ENCODE measurements around the gene NCF2. TPM values are rescaled to one million over a fixed set of nuclear protein-coding genes. Genes with fewer than 3 reads are reported as not detected.

The NCF2 gene
- total RNA-seq, 8 experiments from 2014 or later = 0.27 to 24.8 (median 0.77) TPM

GRCh38 chr1:183609313-183609712 lies 19.1 kb upstream of the NCF2 start:
- in situ Hi-C loops (cut with MboI; ENCODE audit: low pct_unique_long_range_greater_than_20kb in 2 of 9, low sequenced_read_pairs in 9 of 9, unreplicated experiment in 9 of 9) = loop anchor here in 1 of 9 experiments (25.0 kb wide), 1 partner anchor 322 kb away; no protein-coding TSS in a partner anchor
- no peak overlapping the region for H3K4me3 ChIP-seq
- no peak overlapping the region for H3K27ac ChIP-seq
- H3K4me1 ChIP-seq (replicated peaks in 1 of 2) = no peaks in the 10 kb centered on the region
- ATAC-seq (replicated peaks in 6 of 8) = peak; percentile 72 to 95 (median 85)
- 0 to 100% (median 63%) methylated on average over 2 to 5 of the region's 5 CpGs; no CpG with 5 or more reads in 1 of the 10 experiments for WGBS, 10 experiments

GRCh38 chr1:183607322-183607980 lies 17.2 kb upstream of the NCF2 start:
- in situ Hi-C loops (cut with MboI; ENCODE audit: low pct_unique_long_range_greater_than_20kb in 2 of 9, low sequenced_read_pairs in 9 of 9, unreplicated experiment in 9 of 9) = loop anchor here in 1 of 9 experiments (25.0 kb wide), 1 partner anchor 320 kb away; no protein-coding TSS in a partner anchor
- H3K4me3 ChIP-seq = no peak overlapping the region
- WGBS, 10 experiments = 57 to 100% (median 94%) methylated on average over 2 of the region's 2 CpGs; no CpG with 5 or more reads in 2 of the 10 experiments
- H3K27ac ChIP-seq = no peak overlapping the region
- ATAC-seq (replicated peaks in 6 of 8) = no peak
- no peaks in the 10 kb centered on the region for H3K4me1 ChIP-seq (replicated peaks in 1 of 2)

GRCh38 chr1:183605904-183606303 lies 15.6 kb upstream of the NCF2 start:
- Histone ChIP-seq H3K4me1 (replicated peaks in 1 of 2) (no peaks in the 10 kb centered on the region), H3K4me3 (no peak overlapping the region), H3K27ac (no peak overlapping the region)
- in situ Hi-C loops (cut with MboI; ENCODE audit: low pct_unique_long_range_greater_than_20kb in 2 of 9, low sequenced_read_pairs in 9 of 9, unreplicated experiment in 9 of 9) = loop anchor here in 1 of 9 experiments (25.0 kb wide), 1 partner anchor 319 kb away; no protein-coding TSS in a partner anchor
- 87 to 100% (median 95%) methylated on average over 1 to 2 of the region's 2 CpGs; no CpG with 5 or more reads in 5 of the 10 experiments for WGBS, 10 experiments
- ATAC-seq (replicated peaks in 6 of 8) = no peak

- no peak overlapping the region for H3K4me3 ChIP-seq
- 70 to 100% (median 93%) methylated on average over 2 to 5 of the region's 8 CpGs; no CpG with 5 or more reads in 3 of the 10 experiments for WGBS, 10 experiments
- in situ Hi-C loops (cut with MboI; ENCODE audit: low pct_unique_long_range_greater_than_20kb in 2 of 9, low sequenced_read_pairs in 9 of 9, unreplicated experiment in 9 of 9) = loop anchor here in 1 of 9 experiments (25.0 kb wide), 1 partner anchor 318 kb away; no protein-coding TSS in a partner anchor
- ATAC-seq (replicated peaks in 6 of 8) = no peak
- H3K27ac ChIP-seq = no peak overlapping the region
- H3K4me1 ChIP-seq (replicated peaks in 1 of 2) = no peaks in the 10 kb centered on the region
Observed at GRCh38 chr1:183604815-183605214, 14.6 kb upstream of the NCF2 start.

GRCh38 chr1:183604038-183604808 lies 14.0 kb upstream of the NCF2 start:
- no peak overlapping the region for H3K4me3 ChIP-seq
- 17 to 100% (median 75%) methylated on average over 1 to 10 of the region's 10 CpGs; no CpG with 5 or more reads in 2 of the 10 experiments for WGBS, 10 experiments
- no peak overlapping the region for H3K27ac ChIP-seq
- in situ Hi-C loops (cut with MboI; ENCODE audit: low pct_unique_long_range_greater_than_20kb in 2 of 9, low sequenced_read_pairs in 9 of 9, unreplicated experiment in 9 of 9) = loop anchor here in 1 of 9 experiments (25.0 kb wide), 1 partner anchor 317 kb away; no protein-coding TSS in a partner anchor
- ATAC-seq (replicated peaks in 6 of 8) = peak in 3 of 8 experiments; percentile 52 to 86 (median 74)
- H3K4me1 ChIP-seq (replicated peaks in 1 of 2) = no peaks in the 10 kb centered on the region

GRCh38 chr1:183602510-183602909 lies 12.3 kb upstream of the NCF2 start:
- no peak overlapping the region for H3K4me3 ChIP-seq
- no peak for ATAC-seq (replicated peaks in 6 of 8)
- in situ Hi-C loops (cut with MboI; ENCODE audit: low pct_unique_long_range_greater_than_20kb in 2 of 9, low sequenced_read_pairs in 9 of 9, unreplicated experiment in 9 of 9) = loop anchor here in 1 of 9 experiments (25.0 kb wide), 1 partner anchor 315 kb away; no protein-coding TSS in a partner anchor
- no peak overlapping the region for H3K27ac ChIP-seq
- WGBS, 10 experiments = 80 to 100% (median 100%) methylated on average over 1 of the region's 1 CpG; no CpG with 5 or more reads in 5 of the 10 experiments
- H3K4me1 ChIP-seq (replicated peaks in 1 of 2) = no peaks in the 10 kb centered on the region

- Histone ChIP-seq H3K27ac (no peak overlapping the region), H3K4me1 (replicated peaks in 1 of 2) (no peaks in the 10 kb centered on the region), H3K4me3 (no peak overlapping the region)
- no peak for ATAC-seq (replicated peaks in 6 of 8)
- 0 to 100% (median 100%) methylated on average over 1 to 3 of the region's 3 CpGs; no CpG with 5 or more reads in 1 of the 10 experiments for WGBS, 10 experiments
- in situ Hi-C loops (cut with MboI; ENCODE audit: low pct_unique_long_range_greater_than_20kb in 2 of 9, low sequenced_read_pairs in 9 of 9, unreplicated experiment in 9 of 9) = loop anchor here in 1 of 9 experiments (25.0 kb wide), 1 partner anchor 313 kb away; no protein-coding TSS in a partner anchor
Observed at GRCh38 chr1:183600634-183601033, 10.4 kb upstream of the NCF2 start.

- no peak overlapping the region for H3K27ac ChIP-seq
- WGBS, 10 experiments = 13 to 95% (median 82%) methylated on average over 1 to 3 of the region's 3 CpGs; no CpG with 5 or more reads in 1 of the 10 experiments
- no peak overlapping the region for H3K4me3 ChIP-seq
- H3K4me1 ChIP-seq (replicated peaks in 1 of 2) = no peaks in the 10 kb centered on the region
- in situ Hi-C loops (cut with MboI; ENCODE audit: low pct_unique_long_range_greater_than_20kb in 2 of 9, low sequenced_read_pairs in 9 of 9, unreplicated experiment in 9 of 9) = loop anchor here in 1 of 9 experiments (25.0 kb wide), 1 partner anchor 313 kb away; no protein-coding TSS in a partner anchor
- peak in 2 of 8 experiments; percentile 85 to 87 for ATAC-seq (replicated peaks in 6 of 8)
Observed at GRCh38 chr1:183600136-183600535, 9.9 kb upstream of the NCF2 start.

- Histone ChIP-seq H3K4me3 (no peak overlapping the region), H3K4me1 (replicated peaks in 1 of 2) (no peaks in the 10 kb centered on the region), H3K27ac (no peak overlapping the region)
- in situ Hi-C loops (cut with MboI; ENCODE audit: low pct_unique_long_range_greater_than_20kb in 2 of 9, low sequenced_read_pairs in 9 of 9, unreplicated experiment in 9 of 9) = no loop called here
- WGBS, 10 experiments = 29 to 83% (median 58%) methylated on average over 1 to 2 of the region's 2 CpGs; no CpG with 5 or more reads in 1 of the 10 experiments
- peak in 1 of 8 experiments; percentile 62 for ATAC-seq (replicated peaks in 6 of 8)
Observed at GRCh38 chr1:183598386-183598785, 8.1 kb upstream of the NCF2 start.

GRCh38 chr1:183597656-183598347 lies 7.5 kb upstream of the NCF2 start:
- no peak overlapping the region for H3K27ac ChIP-seq
- no peak overlapping the region for H3K4me3 ChIP-seq
- WGBS, 10 experiments = 33 to 98% (median 63%) methylated on average over 2 to 5 of the region's 5 CpGs; no CpG with 5 or more reads in 3 of the 10 experiments
- H3K4me1 ChIP-seq (replicated peaks in 1 of 2) = no peaks in the 10 kb centered on the region
- no peak for ATAC-seq (replicated peaks in 6 of 8)
- in situ Hi-C loops (cut with MboI; ENCODE audit: low pct_unique_long_range_greater_than_20kb in 2 of 9, low sequenced_read_pairs in 9 of 9, unreplicated experiment in 9 of 9) = no loop called here

- 75 to 100% (median 92%) methylated on average over 1 to 5 of the region's 5 CpGs for WGBS, 10 experiments
- Histone ChIP-seq H3K4me1 (replicated peaks in 1 of 2) (no peaks in the 10 kb centered on the region), H3K4me3 (no peak overlapping the region), H3K27ac (no peak overlapping the region)
- in situ Hi-C loops (cut with MboI; ENCODE audit: low pct_unique_long_range_greater_than_20kb in 2 of 9, low sequenced_read_pairs in 9 of 9, unreplicated experiment in 9 of 9) = no loop called here
- ATAC-seq (replicated peaks in 6 of 8) = no peak
Observed at GRCh38 chr1:183596500-183596899, 6.2 kb upstream of the NCF2 start.

GRCh38 chr1:183595537-183595936 lies 5.3 kb upstream of the NCF2 start:
- Histone ChIP-seq H3K27ac (no peak overlapping the region), H3K4me3 (no peak overlapping the region), H3K4me1 (replicated peaks in 1 of 2) (no peaks in the 10 kb centered on the region)
- in situ Hi-C loops (cut with MboI; ENCODE audit: low pct_unique_long_range_greater_than_20kb in 2 of 9, low sequenced_read_pairs in 9 of 9, unreplicated experiment in 9 of 9) = no loop called here
- WGBS, 10 experiments = 71 to 100% (median 86%) methylated on average over 1 to 2 of the region's 2 CpGs; no CpG with 5 or more reads in 5 of the 10 experiments
- no peak for ATAC-seq (replicated peaks in 6 of 8)
